Middle frontal gyrus (tissue), 1 donor: ENCODE measurements around the gene FARP1.
"Not testable (repeated sequence)": the region's sequence is repeated elsewhere in the genome, so short reads cannot be mapped to it uniquely, and the experiment has no call there.

Source experiments
- DNase-seq: peaks from one replicate; pipeline ENCODE4 v3.0.0-alpha.2; 2015; ENCODE audit warnings: low spot score; ENCODE audit errors: extremely low spot score

Gene FARP1

DNA sequence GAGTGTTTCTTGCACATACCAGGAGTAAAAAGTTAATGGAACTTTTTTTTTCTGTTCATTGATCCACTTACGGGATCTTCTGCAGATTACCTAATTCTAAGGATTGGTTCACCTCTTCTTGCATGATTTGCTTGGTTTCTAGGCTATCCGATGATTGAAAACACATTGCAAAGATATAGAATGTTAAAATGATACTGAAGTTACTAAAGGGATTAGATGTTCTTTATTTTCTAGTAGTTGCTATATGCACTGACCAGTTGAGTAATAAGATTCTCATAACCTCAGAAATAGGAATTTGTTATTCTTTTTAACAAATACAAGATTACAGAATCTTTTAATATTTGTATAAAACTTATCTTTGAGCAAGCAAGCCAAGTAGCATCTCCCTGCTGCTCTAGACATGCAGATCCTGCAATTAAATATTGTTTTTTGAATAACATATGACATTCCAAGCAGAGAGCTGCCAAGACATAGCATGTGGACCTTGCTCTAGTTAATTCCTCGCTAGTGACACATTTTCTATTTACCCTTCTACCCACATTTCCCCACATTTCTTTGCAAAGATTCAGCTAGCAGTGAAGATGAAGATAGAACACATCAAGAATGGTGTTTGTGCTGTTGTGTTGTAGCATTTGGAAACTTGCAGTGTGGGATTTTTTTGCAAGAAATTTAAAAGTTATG lies 85.9 kb downstream of the FARP1 start:
- DNase-seq: no peak

DNA sequence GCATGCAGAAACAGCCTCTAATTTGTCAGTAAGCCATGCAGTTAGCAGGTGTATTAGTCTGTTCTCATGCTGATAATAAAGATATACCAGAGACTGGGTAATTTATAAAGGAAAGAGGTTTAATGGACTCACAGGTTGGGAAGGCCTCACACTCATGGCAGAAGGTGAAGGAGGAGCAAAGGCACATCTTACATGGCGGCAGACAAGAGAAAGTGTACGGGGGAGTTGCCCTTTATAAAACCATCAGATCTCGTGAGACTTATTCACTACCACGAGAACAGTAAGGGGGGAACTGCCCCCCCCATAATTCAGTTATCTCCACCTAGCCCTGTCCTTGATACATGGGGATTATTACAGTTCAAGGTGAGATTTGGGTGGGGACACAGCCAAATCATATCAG lies 87.9 kb downstream of the FARP1 start:
- DNase-seq: not testable (repeated sequence)

GRCh38 chr13:98232456-98232855 lies 89.6 kb downstream of the FARP1 start:
- DNase-seq: no peak

GRCh38 chr13:98233127-98233526 lies 90.2 kb downstream of the FARP1 start:
- DNase-seq: no peak

DNA sequence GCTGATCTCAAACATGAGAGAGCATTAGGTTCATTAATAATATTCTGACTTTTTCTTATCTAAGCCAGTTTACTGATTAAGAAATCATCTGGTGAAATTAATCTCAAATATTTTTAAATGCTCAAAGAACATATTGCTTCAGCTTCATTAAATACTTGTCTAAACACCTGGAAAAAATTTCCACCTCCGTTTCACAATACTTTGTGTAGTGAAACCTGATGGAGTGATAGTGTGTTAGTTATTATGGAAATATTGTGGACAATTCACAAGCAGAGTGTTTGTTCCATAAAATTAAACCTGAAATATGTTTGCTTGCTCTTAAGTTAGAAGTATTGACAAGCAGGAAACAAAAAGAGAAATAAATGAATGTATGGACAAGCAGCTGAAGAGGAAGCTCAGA lies 91.5 kb downstream of the FARP1 start:
- DNase-seq: no peak

DNA sequence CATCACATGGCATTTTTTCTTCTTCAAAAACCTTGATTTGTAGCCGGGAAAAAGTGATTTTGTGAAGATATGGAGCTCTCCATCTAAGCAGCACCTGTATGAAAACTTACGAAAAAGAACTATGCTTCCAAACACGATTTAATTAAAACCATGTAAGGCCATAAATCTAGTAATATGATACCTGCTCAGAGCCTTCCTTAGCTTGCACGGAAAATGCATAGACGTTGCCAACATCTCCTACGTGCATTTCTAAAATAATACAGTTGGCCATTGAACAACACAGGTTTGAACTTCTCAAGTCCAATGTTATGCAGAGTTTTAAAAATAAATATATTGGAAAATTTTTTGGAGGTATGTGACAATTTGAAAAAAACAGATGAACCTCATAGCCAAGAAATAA lies 93.3 kb downstream of the FARP1 start:
- no peak for DNase-seq

DNA sequence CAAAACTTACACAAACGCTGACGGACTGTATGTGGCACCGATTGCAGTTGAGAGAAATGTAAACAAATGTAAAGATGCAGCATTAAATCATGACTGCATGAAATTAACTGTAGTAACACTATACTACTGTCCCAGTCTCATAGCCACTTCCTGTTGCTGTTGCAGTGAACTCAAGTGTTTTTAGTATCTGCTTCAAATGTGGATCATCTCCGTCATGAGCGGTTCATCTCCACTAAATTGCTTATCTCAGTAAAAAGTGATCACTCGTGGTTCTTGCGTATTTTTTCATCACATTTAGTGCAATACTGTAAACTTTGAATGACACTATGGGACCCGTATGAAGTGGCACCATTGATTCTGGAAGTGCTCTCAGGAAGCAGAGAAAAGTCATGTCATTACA lies 94.4 kb downstream of the FARP1 start:
- DNase-seq: no peak

DNA sequence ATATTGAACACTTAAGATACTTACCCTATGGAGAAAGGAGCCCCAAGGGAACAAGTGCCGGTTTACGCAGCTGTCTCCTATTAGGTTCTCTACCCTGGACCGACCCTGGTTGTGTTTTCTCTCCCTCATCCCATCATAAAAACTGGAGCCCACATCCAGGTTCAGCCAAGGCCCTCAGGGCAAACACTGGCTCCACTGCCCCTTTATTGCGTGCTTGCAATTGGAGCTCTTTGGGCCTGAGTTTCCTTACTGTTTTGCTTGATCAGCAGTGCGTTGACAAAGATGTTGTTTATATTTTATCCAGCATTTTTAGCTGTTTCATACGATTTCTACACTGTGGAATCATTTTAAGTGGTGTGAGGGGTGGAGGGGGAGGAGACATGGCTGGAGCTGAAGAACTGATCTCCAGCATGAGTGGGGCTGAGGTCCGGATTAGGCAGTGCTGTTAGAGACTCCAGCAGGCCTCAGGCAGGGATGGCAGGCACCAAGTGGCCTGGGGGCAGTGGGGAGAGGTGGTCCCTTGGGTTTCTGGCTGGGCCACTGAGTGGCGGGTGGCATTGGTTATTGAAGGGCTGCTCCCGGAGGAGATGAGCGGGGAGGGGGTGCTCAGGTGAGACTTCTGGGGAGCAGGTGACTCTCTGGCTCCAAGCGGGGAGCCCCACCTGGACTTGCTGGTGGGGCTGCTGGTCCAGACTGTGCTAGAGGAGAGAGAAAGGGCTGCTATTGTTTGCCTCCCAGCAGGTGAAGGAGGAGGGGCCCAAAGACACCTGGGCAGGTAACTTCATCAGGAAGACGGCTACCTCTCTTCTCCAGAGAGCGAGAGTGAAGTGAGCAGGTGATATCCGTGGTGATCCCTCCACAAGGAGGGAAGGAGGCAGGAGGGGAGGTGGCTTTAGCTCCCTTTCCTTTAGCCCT lies 96.5 kb downstream of the FARP1 start:
- DNase-seq: no peak

DNA sequence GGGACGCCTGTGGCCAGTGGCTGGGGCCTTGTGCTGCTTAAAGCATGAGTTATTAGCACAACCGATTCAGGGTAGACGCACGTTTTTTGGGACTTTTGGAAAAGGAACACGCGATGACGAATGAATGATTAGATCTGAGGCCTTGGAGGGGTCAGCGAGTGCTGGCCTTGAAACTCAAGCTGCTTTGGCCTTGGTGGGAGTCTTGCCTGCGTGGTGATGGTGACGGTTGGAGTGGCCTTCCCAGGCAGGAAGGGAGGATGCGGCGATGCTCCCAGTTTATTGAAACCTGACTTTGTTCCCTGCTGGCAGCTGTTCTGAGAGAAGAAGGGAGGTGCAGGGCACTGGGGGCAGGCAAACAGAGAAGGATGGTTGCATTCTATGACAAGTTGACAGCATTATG lies 97.2 kb downstream of the FARP1 start:
- DNase-seq: no peak

DNA sequence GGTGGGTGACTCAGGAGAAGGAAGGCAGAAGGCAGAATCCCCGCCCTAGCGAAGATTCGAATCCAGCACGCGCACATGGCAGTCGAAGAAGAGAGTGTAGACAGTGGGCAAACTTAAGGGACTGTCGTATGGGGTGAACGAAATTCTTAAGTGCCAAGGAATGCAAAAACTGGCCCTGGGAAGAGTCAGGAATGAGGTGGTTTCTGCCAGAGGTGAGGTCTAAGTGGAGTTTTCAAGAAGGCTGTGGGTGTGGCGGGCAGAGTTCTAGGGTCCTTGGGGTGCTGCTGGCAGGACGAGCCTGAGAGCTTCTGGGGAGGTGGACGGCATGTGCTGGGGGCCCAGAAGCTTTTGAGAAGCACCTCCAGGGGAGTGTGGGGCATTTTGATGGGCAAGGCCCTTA lies 98.1 kb downstream of the FARP1 start:
- DNase-seq: no peak

DNA sequence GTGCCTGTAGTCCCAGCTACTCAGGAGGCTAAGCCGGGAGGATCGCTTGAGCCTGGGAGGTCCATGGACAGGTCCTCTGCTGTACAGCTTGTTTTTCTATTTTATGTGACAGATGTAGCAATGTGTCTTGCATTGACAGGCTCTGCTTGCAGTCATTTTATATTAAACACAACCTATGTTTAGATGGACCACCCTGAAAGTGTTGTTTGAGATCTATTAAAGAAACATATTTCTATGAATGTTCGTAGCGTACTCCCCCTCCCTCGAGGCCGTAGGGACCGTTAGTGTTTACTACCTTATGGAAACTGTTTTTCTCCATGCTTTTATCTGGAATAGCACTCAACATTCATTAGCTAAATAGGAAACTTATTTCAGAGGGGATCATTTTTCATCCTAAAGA lies 99.1 kb downstream of the FARP1 start:
- no peak for DNase-seq

DNA sequence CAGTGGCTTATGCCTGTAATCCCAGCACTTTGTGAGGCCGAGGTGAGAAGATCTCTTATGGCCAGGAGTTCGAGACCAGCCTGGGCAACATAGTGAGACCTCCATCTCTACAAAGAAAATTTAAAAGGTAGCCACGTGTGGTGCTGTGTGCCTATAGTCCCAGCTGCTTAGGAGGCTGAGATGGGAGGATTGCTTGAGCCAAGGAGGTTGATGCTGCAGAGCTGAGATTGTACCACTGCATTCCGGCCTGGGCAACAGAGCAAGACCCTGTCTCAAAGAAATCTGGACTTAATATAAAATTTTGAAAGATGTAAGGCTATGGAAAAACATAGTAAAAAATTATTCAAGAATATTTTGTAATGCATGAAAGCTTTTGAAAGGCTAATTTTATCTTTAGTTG lies 99.5 kb downstream of the FARP1 start:
- no peak for DNase-seq

DNA sequence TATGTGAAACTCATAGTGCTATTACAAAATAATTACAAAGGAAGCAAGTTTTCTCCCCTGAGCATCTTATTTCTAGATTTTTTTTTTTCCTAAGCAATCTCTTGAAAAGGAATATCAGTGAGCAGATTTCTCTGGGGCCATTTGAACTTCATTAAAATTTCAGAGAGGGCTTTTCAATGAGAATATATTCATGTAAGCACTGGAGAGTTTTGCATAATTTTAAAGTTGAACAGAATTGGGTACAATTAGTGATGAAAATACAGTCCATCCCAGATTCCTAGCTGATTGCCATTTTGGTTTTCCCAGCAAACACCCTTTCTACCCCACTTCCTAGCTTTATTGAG lies 101.0 kb downstream of the FARP1 start:
- no peak for DNase-seq

GRCh38 chr13:98246538-98247172 lies 103.8 kb downstream of the FARP1 start:
- no peak for DNase-seq

- no peak for DNase-seq
Observed at GRCh38 chr13:98251708-98252107, 108.8 kb downstream of the FARP1 start.

- DNase-seq: no peak
Observed at GRCh38 chr13:98252931-98253470, 110.1 kb downstream of the FARP1 start.

DNA sequence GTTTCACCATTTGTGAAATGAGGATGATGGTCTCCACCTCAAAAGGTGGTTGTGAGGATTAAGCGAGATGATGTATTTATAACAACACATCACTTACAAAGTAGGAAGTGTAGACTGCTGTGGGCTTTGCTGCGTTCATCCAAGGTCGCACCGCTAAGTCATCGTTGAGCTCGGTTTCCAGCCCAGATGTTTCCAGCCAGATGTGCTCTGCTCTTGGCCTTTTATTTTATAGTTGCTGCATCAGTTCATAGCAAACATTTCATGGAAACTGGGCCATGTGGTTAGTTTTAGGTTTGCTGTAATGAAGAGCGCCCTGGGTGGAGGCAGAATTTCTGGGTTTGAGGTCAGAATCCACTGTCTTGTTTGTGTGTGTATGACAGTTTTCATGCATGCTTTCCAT lies 110.6 kb downstream of the FARP1 start:
- no peak for DNase-seq

- peak; percentile 10 for DNase-seq
Observed at GRCh38 chr13:98254513-98254912, 111.6 kb downstream of the FARP1 start.

GRCh38 chr13:98258226-98258625 lies 115.3 kb downstream of the FARP1 start:
- no peak for DNase-seq

DNA sequence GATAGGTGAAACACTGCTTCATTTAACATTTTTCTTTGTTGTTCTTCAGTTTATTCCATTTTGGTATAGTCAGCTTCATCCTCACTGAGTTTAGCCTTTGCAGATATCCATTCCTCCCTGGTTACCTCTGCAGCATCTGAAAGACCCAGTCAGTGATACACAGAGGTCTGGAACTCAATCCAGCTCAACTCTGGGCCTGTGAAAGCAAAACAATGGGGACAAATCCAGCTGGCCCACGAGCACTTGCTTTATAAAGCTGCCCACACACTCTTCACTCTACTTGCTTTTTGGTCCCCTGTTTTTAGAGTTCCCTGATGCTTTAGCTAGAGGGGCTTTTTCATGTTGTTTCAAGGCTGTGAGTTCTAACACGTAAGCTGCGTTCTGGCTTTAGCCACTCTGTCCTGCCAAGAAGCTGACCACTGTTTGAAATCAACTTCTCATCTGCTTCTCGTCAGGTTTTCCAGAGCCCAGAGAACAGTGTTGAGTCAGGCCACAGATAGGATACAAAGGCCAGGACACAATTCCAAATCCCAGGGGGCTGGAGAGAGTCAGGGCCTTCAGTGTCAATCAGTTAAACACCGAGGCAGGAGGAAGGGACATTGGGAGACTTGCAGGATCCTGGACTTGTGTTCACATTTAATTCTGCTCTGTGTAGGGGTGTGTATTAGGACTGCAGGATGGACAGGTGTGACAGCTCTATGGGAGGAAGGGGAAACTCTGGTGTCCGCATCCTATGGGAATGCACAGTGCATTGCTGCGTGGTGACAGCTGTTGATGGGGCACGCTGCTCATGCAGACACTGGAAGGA lies 117.7 kb downstream of the FARP1 start:
- DNase-seq: no peak

GRCh38 chr13:98261165-98261702 lies 118.3 kb downstream of the FARP1 start:
- DNase-seq: no peak
